Measurements from ENCODE around the gene MEIS1.

Gene MEIS1

DNA sequence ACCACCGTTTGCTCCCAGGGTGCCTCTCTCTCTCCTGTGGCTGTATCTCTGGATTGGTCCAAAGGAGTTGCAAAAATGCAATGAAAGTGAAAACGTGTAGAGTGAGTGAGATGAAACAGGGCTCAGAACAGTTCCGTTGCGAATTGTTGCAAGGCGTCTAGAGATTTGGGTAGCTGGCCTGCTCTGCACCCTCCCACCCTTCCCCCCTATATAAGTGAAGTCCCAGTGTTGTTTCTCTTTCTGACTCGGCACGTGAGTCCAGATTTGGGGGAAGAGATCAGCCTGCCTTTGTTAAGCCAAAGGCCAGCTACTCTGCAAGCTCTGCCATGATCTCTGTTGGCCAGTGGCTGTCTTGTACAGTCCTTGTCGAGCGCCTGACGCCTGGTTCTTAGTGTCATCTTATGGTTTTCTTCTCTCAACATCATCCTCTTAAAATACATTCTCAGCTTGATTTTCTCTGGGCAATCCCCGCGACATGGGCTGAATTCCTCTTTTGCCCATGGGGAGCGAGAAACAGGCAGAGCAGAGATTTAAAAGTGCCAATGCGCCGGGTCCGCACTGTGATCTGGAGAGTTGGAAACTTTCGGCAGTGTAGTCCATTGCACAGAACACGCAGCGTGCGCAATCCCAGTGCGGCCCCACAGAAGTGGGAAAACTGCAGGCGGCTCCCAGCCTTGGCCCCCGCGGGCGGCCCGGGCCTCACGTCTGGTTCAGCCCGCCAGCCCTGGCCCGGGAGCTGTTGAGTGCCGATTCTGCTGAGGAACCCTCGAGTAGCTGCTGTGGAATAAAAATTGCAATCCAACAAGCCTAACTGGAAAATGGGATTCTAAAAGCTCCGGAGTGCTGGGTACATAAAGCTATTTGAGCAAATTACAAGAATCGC, 9.3 kb downstream of the MEIS1 start:
- no peak for DNase-seq (ENCODE audit: low read depth)

DNA sequence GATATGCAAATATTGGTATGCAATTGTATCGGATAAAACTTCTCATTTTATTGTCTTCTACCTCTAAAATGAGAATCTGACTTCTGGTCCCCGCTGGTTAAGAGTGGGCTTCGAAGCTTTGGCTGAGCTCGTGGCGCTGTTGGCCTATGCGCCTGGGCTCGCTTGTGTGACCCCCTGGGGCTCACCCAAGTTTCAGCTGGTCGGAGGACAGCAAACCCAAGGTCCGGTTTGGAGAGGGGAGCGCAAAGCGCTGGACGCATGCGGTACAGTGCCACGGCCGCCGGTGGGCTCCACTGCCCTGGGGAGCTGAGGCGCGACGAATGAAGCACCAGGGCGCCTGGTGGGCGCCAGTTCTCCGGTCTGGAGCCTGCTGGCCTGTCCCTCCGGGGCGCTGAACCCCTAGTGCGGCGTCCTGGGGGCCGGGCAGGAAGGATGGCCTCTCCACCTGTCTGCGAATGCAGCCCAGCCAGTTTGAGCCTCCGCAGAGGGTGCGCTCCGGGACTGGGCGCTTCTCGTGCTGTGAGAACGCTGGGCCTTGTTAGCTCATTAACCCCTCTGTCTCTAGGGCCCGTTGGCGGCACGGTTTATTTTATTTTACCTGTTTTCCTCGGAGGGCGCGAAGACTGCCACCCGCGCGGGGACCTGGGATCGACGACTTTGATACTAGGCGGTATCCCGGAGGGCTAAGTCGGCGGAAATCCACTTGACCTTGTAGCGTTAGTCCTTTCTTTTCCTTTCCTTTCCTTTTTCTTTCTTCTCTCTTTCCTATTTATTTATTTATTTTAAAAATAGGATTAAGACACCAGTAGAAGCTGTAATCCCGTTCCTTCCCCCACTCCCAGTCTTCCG, 10.4 kb downstream of the MEIS1 start:
- DNase-seq (ENCODE audit: low read depth) = no peak

DNA sequence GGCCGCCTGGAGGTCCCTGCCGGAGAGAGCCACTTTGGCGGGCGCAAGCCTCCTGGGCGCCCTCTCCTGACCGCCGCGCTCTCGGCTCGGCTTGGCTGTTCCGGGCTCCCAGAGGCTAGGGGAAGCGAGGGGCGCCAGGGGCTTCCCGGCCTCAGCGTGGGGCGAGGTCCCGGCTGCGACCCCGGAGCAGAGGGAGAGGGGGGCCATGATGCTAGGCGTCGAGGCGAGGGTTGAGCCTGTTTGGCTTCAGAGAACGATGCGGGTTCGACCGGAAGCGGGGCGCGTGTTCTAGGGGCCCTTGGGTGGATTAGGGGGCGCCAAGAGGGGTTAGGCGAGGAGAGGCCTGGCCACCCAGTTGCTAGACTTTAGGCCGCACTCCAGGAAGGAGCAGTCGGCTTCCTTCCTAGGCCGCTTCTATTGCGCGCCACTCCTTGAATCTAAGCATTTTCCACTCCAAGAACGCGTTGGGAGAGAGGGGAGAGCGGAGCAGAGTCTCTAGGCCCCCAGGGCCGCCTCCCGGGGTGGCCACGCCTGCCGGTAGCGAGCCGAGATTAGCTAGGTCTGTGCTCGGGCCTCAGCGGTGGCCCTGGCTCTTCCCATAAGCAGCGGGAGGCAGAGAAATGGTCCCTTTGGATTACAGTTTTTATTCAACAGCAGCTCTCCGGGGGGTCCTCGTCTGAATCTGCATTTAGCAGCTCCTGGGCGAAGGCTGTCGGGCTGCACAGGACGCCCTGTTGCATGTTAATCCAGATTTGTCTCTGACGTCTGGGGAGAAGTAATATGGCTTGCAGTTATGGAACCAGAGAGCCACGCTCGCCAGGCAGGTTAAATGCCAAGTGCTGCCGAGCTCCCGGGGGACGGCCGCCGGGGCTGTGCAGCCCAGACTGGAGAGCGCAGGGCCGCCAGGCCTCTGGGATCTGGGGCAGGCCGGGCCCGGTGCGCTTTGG, 11.3 kb downstream of the MEIS1 start:
- no peak for DNase-seq (ENCODE audit: low read depth)

DNA sequence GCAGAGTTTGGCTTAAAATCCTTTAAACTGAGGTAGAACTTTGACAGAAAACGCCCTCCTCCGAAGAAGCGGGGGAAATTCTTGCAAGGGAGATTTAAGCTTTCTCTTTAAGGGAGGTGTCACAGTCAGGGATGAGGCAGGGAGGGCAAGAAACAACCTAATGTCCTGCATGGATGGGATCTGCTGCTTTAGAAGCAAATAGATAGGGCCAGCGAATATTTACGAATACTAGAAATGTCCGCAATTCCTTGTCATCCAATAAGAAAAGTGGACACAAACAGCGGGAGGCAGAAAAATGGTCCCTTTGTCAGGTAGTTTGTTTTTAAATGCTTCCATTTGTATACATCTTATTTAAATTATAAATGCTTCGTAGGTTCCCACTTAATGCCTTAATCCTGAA, 12.0 kb downstream of the MEIS1 start:
- no peak for DNase-seq (ENCODE audit: low read depth)

DNA sequence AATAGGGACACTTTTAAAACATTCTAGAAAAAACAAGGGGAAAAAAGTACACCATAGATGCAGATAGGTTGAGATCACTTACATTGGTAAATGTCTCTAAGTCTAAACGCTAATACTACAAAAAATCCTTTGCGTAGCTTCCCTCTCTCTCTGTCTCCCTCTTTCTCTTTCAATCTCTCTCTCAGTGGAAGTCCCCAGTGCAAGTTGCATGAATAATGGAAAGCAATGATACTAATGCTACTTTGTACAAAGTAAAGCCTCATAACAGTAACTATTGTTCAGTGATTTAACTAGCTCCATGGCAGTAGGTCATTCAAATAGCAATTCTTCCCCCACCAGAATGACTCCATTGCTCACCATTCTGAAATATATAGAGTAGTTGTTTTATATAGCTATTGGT, 12.8 kb downstream of the MEIS1 start:
- no peak for DNase-seq (ENCODE audit: low read depth)

DNA sequence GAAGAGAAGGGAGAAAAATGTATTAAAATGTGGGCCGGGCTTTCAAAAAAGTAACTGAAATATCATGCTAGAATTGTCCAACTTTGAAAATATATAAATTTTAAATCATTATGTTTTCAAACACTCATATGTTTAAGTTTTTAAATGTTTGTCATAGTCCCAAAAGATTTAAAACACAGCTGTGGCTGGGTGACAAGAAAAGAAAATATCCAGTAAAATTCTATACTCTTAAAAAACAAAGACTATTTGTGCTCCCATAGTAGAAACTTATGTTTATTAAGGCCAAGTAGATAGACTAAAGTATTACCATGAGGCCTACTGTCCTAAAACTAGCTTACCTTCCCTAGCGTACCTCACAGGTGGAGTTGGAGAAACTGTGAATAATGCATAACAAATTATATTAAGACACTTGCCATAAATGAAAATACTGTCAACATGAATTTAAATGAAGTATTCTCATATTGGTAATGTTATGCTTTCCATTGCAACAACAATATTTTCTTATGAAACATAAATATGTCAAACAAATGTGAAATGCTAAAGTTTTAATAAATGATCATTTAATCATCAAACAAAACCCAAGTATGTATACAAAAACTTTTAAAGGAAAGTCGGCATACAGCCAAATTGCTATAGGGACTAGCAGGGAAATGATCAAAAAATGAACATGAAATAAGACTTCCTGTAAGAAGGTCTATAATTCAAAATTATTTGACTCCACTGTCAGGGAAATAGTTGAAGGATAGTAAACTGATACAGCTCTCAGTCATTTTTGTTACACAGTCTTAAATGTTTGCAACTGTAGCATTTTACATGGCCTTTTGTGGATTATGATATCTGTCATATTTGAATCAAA, 13.4 kb downstream of the MEIS1 start:
- no peak for DNase-seq (ENCODE audit: low read depth)

DNA sequence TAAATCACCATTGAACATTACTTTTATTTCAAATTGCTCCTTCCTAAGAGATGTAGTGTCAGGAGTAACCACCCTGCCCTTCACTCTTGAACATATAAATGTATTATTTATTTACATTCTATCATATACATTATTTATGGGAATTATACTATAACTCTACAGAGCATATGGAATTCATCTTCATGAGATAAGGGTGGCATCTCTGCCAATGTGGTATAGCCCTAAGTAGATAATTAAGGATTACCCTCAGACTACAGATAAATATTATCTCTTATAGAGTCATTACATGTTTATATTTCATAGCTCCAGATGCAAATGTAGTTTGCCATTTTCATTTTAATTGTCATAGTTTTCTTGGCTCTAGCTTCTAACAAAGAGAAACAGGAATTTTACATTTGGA, 17.3 kb downstream of the MEIS1 start:
- DNase-seq (ENCODE audit: low read depth) = no peak

DNA sequence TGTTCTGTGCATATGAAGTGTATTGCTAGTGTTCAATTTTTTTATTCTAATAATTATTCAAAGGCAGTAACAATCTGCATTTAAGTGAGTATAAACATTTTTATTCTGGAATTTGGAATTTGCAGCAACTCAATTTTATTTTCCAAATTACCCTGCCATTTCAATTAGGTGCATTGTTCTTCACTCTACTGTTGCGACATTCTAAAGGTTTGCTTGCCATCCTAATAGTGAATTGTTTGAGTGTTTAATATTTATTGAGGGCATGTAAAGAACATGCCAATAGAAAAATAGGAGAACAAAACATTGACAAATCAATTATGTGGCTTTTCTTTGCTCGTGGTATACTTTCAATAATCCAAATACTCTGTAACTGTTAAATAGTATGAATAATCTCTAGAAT, 18.0 kb downstream of the MEIS1 start:
- DNase-seq (ENCODE audit: low read depth) = no peak

DNA sequence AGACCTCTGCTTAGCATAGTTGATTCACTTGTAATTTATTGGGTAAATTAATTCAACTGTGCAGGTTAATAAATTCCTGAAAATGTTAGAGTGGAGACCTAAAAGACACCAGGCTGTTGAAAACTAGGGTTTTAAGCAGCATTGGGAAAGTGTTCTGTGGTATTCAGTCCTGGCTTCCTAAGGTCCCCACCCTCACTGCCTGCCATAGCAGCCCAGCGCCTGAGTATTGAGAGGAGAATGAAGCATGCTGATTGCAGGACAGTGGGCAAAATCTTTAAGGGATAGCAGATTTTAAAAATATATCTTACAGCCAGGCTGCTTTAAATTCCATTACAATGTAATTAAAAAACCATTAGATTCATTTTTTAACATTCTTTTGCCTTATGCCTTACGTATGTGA, 20.6 kb downstream of the MEIS1 start:
- DNase-seq (ENCODE audit: low read depth) = no peak

DNA sequence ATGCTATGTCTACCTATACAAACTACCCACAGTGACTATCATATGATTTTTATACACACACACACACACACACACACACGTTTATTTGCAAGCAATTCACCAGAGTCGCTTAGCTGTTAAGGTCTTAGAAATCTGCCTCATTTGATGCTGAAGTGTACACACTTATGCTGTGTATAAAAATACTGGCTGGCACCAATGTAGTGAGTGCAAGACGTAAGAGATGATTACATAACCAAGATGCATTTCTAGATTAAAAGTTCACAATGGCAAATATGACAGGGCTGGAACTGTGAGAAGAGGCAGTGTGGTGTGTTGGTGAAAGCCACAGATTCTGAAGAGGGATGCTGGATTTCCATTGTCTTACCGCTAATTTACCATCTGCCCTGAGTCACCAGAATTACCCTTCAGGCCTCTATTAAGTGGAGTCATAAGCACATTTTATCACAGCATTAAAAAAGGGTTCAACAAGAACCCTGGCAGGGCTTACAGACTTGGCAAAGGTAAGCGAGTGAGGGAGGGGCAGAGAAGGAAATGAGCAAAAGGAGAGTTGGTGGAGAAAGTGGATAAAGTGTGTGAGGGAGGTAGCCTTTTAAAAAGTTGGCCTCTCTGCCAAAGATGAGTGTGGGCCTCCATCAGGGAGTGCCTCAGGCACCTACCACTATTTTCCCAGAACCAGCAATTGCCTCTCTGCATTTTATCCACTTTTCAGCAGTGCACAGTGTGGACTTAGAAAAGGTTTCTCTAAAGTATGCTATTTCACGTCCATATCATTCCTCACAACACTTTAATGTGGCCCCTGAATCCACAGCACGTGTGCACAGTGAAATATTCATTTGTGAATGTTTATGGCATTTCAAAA, 21.5 kb downstream of the MEIS1 start:
- no peak for DNase-seq (ENCODE audit: low read depth)

DNA sequence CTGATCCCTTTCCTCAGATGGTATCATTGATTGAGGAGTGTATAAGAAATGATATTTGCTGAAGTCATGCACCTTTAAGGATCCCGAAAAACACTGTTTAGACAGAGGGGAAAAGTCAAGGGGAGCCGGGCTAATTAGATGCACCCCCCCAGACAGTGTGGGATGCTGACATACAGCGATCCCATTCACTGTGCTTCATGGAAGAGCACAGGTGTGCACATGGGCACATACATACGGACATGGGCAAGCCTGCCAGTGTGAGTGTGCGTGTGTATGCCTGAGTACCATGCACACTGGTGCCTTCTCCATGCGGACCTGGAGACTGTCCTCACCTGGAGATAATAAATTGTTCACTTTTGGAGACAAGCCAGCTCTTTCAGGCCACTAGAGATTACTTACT, 22.6 kb downstream of the MEIS1 start:
- DNase-seq (ENCODE audit: low read depth) = no peak

DNA sequence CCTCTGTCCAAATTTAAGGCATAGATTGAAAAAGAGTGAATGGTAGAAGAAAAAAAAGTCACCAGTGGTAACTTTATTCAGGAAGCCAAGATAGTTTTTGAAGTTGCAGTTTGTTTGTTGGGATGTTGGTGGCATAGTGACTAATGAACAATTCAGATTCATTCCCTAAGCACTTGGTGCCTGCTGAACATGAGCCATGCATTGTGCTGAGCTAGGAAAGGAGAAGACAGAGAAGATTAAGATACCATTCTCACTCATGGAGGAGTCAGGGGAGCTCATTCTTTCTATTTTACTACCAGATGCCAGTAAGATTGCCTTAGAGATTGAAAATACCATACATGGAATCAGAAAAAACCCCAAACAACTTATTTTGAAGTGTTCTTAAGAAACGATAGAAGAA, 25.1 kb downstream of the MEIS1 start:
- no peak for DNase-seq (ENCODE audit: low read depth)

DNA sequence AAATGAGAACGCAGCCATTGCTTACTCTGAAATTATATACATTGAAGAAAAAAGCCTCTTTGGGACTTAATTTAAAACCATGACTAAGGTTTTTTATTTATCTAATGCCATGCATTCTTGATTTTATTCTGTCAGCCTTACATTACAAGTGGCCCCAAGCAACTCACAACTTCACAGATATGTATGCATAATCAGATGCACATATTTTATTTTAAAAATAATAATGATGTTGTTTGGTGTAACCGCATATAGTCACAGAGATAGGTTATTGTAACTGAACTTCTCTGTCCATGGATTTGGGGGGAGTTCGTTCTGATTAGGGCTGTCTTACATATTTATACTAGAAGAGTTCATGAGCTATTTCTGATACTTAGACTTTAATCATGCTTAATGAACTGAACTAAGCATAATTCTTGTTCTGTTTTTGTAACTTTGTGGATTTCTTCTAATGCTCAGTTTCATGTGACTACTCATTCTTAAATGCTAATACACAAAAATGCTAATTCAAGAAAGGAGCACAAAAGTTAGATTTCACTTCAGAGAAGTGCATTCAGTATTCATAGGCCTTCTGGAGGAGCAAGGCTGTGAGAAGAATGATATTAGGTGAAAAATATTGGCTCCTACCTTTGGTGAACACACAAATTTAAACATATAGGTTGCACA, 26.2 kb downstream of the MEIS1 start:
- no peak for DNase-seq (ENCODE audit: low read depth)

DNA sequence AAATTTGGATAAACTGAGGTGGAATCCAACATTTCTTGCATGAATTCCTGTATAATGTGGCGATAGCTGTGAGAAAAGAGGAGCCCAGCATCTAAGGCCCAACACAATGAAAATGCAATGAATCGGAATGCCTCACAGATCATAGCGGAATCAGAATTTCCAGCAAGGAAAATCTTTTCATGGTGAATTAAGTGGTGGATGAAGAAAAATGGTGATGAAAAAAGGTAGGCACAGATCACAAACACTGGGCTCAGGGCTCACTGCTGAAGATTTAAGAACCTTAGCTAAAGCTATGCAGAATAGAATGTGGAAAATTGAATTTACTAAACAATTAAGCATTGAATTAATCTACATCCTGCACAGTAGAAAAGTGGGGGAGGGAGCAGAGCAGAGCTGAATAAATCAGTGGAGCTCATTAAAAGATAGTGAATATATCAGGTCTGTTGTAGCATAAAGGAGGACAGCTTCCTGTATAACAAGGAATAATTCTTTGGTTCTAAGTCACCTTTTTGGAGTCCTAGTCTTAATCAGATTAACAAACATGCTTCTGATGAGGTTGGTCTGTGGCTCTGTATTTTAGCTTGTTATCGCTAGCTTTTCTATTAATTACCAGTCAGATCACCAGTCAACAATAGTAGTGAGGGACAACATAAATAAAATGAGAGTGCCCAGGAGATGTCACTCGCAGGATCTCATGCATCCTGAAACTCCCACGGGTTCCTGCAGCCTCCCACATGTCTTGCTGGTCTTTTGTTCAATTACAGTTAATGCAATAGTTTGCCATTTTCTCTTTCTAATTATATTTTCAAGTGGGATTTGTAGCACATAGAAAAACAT, 27.0 kb downstream of the MEIS1 start:
- DNase-seq (ENCODE audit: low read depth) = no peak

DNA sequence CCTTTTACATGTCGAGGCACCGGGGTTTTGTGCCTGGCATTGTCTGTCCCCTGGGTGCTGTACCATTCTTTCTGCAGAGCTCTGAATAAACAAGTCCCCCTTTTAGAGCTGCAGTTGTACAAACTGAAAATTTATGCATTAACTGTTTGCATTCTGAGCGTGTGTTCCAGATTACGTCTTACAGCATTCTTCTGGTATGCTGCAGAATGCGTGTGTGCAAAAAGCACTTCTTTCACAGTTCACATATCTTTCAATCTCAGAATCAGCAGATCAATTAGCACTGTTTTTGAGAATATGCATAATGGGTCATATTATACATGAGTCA, 27.5 kb downstream of the MEIS1 start:
- DNase-seq (ENCODE audit: low read depth) = no peak

DNA sequence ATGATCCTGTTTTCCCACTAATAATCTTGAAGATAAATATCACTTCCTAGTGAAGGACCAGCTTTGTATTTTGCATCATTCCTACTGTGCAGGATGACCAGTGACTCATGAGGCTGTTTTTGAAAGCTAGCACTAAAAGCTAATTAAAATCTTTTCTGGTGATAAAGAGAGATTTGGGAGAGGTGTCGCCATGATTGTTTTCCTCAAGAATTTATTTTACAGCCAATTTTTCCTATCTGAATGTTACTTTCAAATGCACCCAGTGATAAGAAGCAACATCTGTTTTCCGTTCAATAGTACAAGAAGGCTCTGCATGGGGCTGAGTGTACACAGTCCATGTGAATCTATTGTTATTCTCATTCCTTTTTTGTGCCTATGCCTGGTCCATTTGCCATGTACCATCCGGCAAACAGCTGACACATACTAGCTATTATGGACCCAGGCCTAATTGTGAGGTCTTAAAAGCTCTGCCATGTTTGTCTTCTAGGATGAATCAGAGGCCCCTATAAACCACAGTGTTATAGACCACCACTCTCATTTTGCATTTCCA, 28.4 kb downstream of the MEIS1 start:
- DNase-seq (ENCODE audit: low read depth) = no peak

DNA sequence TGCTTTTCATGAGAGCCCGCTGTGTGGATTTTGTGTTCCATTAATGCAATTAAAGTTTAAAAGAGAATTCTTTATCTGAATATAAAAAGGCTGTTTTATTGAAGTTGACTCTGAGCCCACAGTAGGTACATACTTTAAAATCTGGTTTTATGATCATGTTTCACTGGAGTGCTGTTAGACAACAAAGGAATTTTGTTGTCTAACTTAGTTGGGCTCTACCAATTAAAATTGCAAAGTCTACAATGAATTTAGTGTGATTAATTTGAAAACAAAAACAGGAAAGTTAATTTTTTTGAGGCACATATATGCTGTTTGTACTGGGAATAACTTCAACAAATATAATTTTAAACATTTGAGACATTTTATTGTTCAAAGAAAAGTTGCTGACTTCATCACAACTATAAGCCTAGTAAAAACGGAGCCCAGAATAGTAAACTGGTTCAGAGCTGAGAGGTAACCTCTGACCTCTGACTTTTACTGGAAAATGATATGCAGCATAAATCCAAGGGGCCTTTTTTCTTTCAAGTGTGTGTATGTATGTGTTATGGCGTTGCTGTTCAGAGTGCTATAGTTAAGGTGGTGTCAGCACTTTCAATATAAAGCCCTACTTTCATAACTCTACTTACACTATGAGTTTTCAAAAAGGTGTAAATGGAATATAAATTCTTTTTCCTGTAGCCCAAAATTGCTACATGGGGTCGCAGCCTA, 30.2 kb downstream of the MEIS1 start:
- no peak for DNase-seq (ENCODE audit: low read depth)

DNA sequence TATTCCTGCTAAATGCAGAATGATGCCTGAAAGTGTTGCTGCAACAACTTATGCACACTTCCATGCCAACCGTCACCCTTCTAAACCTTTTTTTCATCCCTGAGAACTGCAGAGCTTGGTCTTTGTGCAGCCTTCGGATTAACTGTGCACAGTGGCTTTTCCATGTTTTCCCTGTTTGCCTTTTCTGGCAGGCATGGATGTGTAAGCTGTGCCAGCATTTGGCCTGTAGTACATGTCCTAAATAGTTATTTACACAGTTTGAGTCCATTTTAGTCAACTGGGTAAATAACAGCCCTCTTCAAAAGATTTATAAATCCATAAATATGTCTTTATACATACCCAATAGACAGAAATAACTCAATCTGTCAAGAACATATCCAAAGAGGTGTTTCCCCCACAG, 31.5 kb downstream of the MEIS1 start:
- no peak for DNase-seq (ENCODE audit: low read depth)
